RCC 7860 (cell line): ENCODE measurements around the gene IMMP2L.

Experiments
- DNase-seq: peaks from one replicate; pipeline ENCODE4 v3.0.0-alpha.2; 2015; ENCODE audit warnings: low spot score
- FAIRE-seq: peaks from 2 replicates; lab custom pipeline; 2012; peaks lifted over from hg19 to GRCh38; lab: Jason Lieb, UNC

Gene IMMP2L

DNA sequence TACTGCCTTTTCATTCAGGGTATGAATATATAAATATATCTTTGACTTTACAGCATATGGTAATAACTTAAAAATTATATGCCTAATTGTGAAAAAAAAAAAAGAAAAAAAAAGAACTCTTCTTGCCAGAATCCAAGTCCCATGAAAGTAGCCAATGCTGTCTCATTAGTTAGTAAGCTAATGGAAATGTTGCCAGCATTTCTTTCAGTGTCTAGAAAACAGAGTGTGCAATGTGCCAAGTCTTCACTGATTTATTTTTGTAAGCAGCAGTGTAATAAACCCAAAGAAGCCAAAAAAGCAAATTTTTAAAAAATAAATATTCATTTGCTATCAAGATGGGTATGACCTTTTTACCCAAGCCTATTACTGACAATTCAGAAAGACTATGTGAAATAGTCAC lies 502.5 kb downstream of the IMMP2L start:
- FAIRE-seq = no peak
- DNase-seq = no peak

- FAIRE-seq (no peak), DNase-seq (no peak)
Observed at GRCh38 chr7:111057066-111057465, 505.2 kb downstream of the IMMP2L start.

- no peak for FAIRE-seq
- no peak for DNase-seq
Observed at GRCh38 chr7:111056371-111056770, 505.9 kb downstream of the IMMP2L start.

- no peak for DNase-seq
- no peak for FAIRE-seq
Observed at GRCh38 chr7:111053035-111053434, 509.3 kb downstream of the IMMP2L start.

GRCh38 chr7:111051832-111052231 lies 510.5 kb downstream of the IMMP2L start:
- no peak for FAIRE-seq
- no peak for DNase-seq

- DNase-seq = no peak
- no peak for FAIRE-seq
Observed at GRCh38 chr7:111050875-111051416, 511.3 kb downstream of the IMMP2L start.

GRCh38 chr7:111049971-111050680 lies 512.2 kb downstream of the IMMP2L start:
- FAIRE-seq (no peak), DNase-seq (no peak)

- no peak for FAIRE-seq
- DNase-seq = no peak
Observed at GRCh38 chr7:111047595-111047994, 514.7 kb downstream of the IMMP2L start.

DNA sequence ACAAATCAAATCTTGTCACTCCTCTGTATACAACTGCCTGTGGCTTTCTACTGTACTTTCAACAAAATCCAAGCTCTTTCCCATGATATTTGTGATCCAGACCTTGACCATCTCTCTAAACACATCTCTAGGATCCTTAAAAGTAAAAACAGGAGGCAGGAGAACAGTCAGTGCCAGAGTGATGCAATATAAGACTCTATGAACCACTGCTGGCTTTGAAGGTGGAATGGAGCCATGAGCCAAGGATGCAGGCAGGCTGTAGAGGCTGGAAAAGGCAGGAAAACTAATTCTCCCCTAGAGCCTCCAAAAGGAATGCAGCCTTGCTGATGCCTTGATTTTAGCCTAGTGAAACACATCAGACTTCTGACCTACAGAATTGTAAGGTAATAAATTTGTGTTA lies 516.8 kb downstream of the IMMP2L start:
- DNase-seq (no peak), FAIRE-seq (no peak)

GRCh38 chr7:111043561-111043960 lies 518.7 kb downstream of the IMMP2L start:
- no peak for FAIRE-seq

GRCh38 chr7:111042842-111043241 lies 519.5 kb downstream of the IMMP2L start:
- DNase-seq (no peak), FAIRE-seq (no peak)

More at GRCh38 chr7:111043561-111043960, 518.7 kb downstream of the IMMP2L start:
- no peak for DNase-seq

DNA sequence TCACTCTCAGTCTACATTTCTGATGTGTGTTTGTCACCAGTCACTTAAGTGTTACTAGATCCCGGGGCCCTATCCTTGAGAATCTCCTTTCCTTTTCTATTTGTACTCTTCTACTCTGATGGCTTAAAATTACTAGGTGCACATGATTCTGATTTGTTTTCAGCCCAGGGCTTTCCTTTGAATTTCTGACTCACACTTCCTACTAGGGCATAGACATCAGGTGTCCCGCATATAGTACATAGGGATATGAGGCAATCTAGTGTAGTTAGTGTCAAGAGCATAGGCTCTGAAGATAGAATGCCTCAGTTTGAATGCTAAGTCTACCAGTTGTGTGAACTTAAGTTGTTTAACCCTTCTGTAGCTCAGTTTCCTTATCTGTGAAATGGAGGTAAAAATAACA lies 520.7 kb downstream of the IMMP2L start:
- FAIRE-seq (no peak), DNase-seq (no peak)

GRCh38 chr7:111038185-111038584 lies 524.1 kb downstream of the IMMP2L start:
- DNase-seq (no peak), FAIRE-seq (no peak)

- no peak for DNase-seq
- no peak for FAIRE-seq
Observed at GRCh38 chr7:111031916-111032315, 530.4 kb downstream of the IMMP2L start.

DNA sequence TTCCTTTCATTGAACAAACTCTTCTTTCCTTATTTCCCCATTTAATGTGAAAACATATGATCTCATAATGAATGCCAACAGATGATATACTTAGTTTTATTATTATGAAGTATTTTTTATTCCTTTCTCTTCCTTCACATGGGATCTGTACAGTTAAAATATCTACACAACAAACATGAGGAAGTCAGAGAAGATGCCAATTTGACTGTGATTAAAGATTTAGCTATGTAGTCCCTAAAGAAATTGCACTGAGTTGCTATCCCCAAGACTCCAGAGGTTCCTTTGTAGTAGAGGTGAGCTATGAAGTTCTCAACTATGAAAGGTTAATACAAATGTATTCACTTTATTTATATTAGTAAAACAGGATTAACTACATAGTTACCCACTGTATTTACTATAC lies 532.0 kb downstream of the IMMP2L start:
- DNase-seq = no peak
- no peak for FAIRE-seq

DNA sequence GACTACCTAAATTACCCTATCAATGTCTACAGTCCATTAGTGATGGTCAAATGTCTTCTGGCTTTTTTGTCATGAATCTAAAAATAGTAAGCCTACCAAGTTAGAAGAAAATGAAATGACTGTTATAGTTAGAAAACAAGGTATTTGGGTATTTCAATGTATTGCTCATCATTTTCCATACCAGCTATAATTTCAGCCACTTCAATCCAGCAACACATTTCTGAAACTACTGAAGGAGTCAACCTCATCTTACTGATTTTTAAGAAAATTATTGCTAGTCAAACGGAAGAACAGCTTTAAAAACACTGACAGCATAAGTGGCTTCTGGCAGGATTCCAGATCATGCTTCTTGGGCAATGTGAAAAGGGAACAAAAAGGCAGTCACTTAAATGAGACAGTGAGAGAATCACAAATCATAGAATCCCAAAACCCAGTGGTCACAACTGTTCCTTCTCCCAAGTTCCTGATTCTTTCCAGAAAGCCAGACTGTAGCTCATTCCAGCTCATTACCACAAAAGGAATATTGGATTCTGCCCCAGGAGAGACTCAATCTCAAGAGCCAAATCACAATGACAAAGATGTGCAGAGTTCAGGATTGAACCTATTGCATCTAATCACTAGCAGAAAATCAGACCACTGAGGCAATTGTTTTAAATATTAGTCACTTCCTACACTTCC lies 532.6 kb downstream of the IMMP2L start:
- DNase-seq = no peak
- no peak for FAIRE-seq

DNA sequence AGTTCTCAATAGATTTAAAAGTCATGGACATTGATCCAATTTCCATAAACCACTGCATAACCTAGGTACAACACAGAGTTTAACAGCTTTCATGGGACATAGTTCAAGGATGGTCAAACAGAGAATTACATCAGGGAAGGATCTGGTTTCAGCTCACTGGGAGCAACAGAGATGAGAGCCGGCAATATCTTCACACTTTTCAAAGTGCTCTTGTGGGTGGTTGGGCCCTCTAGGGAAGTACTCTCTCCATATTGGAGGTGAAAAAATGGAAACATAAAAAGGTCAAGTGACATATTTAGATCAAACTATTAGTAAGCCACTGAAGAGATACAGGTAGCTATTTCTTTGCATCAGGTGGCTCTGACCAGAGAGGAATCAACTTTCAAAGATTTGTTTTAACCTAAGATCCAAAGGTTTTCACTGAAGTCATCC lies 533.1 kb downstream of the IMMP2L start:
- DNase-seq = no peak
- no peak for FAIRE-seq

DNA sequence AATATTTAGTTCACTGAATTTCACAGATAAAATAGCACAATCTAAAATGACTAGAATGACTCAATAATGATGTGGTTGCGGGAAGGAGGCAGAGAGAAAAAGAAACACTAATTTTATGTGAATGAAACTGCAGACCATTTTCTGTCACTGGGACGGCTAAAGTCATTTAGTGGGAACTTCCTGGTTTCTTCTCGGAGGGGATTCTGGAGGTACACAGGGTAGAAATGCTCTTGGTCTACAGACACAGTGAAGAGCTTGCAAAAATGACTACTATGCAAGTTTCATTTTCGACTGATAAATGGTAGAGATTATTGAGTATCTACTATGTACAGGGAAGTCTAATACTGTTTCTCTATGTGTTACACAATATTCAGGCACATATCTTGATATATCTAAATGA lies 534.9 kb downstream of the IMMP2L start:
- DNase-seq (no peak), FAIRE-seq (no peak)

- FAIRE-seq (no peak), DNase-seq (no peak)
Observed at GRCh38 chr7:111026806-111027205, 535.5 kb downstream of the IMMP2L start.

GRCh38 chr7:111026343-111026742 lies 535.9 kb downstream of the IMMP2L start:
- no peak for DNase-seq
- FAIRE-seq = no peak

- DNase-seq = no peak
- FAIRE-seq = no peak
Observed at GRCh38 chr7:111025006-111025405, 537.3 kb downstream of the IMMP2L start.
